A549 (cell line): ENCODE data around the gene ATP5MC3. TPM values are rescaled to one million over a fixed set of nuclear protein-coding genes. Genes with fewer than 3 reads are reported as not detected.
A peak's percentile ranks its signal among the peaks of the same experiment; 100 is the strongest.

Experiments used
- ATAC-seq, 2 experiments: fragments of 200-7000 bp in 1 of 2; fragments of >200 bp in 1 of 2; cut with Nextera tagmentation in 1 of 2; cut with Tn5 transposase in 1 of 2; 3 replicates each; pipeline versions ENCODE4 v1.8.0 to v1.9.1; 2018 to 2020; ENCODE audit warnings: mild to moderate bottlenecking in 1 of 2, moderate library complexity in 1 of 2
- CTCF ChIA-PET: fragments of 300-600 bp; sonication (Branson Sonifier 250); formaldehyde crosslinking; extraction: SDS; loops from one replicate; lab custom pipeline; 2021; ENCODE audit warnings: antibody characterized with exemption, inconsistent platforms; lab: Yijun Ruan, JAX
- POLR2A ChIA-PET: fragments of 350-600 bp; formaldehyde crosslinking; extraction: SDS; loops from one replicate; lab custom pipeline; 2021; ENCODE audit warnings: antibody characterized with exemption, inconsistent platforms; lab: Yijun Ruan, JAX
- DNase-seq, 2 experiments: peaks; one replicate each; pipeline versions ENCODE4 v3.0.0 to v3.0.0-alpha.2; 2011 to 2016; ENCODE audit warnings: low read depth in 1 of 2, low spot score in 1 of 2
- FAIRE-seq: peaks from 2 replicates; lab custom pipeline; 2011; peaks lifted over from hg19 to GRCh38; lab: Jason Lieb, UNC
- H3K27ac ChIP-seq, 2 experiments: fragments of >200 bp; sonication (Bioruptor Twin); formaldehyde crosslinking; 3 replicates each; pipeline ENCODE4 v1.5.1; 2016 to 2017
- H3K4me1 ChIP-seq: fragments of >200 bp; sonication (Bioruptor Twin); formaldehyde crosslinking; 3 replicates; pipeline ENCODE4 v1.6.1; 2016
- H3K4me2 ChIP-seq: fragments of >200 bp; sonication (Bioruptor Twin); formaldehyde crosslinking; 3 replicates; pipeline ENCODE4 v1.6.1; 2016
- H3K4me3 ChIP-seq: fragments of >200 bp; sonication (Bioruptor Twin); formaldehyde crosslinking; 3 replicates; pipeline ENCODE4 v1.5.1; 2016
- H3K9me3 ChIP-seq: fragments of >200 bp; sonication (Bioruptor Twin); formaldehyde crosslinking; 3 replicates; pipeline ENCODE4 v1.6.1; 2016
- ATOH8 ChIP-seq: fragments of 250-450 bp; sonication (Bioruptor Pico); IDR thresholded peaks from 2 replicates; pipeline ENCODE4 v1.5.0; 2020; ENCODE audit warnings: low read depth, mild to moderate bottlenecking, moderate library complexity
- CBX2 ChIP-seq: fragments of 200-600 bp; sonication (generic); IDR thresholded peaks from 2 replicates; pipeline ENCODE4 v1.6.1; 2016; ENCODE audit warnings: low read depth, mild to moderate bottlenecking, borderline replicate concordance
- CEBPB ChIP-seq, 2 experiments: fragments of >200 bp in 1 of 2; sonication (Bioruptor Twin) in 1 of 2; formaldehyde crosslinking in 1 of 2; IDR thresholded peaks; 2 replicates each; pipeline ENCODE4 v1.6.1; 2012 to 2016
- CTCF ChIP-seq: fragments of >200 bp; sonication (Bioruptor Twin); formaldehyde crosslinking; IDR thresholded peaks from 3 replicates; pipeline ENCODE4 v1.5.1; 2016
- E2F6 ChIP-seq: IDR thresholded peaks from 2 replicates; pipeline ENCODE4 v1.6.1; 2012; ENCODE audit warnings: low read depth, borderline replicate concordance
- EHMT2 ChIP-seq: fragments of 200-600 bp; sonication (generic); IDR thresholded peaks from 2 replicates; pipeline ENCODE4 v1.6.1; 2016; ENCODE audit warnings: antibody characterized with exemption, low read depth, mild to moderate bottlenecking, moderate library complexity
- ELK1 ChIP-seq: fragments of 150-350 bp; IDR thresholded peaks from 2 replicates; pipeline ENCODE4 v1.6.1; 2014; ENCODE audit warnings: low read depth, mild to moderate bottlenecking, low read length
- FOSL2 ChIP-seq, 2 experiments: fragments of 450-650 bp in 1 of 2; fragments of >200 bp in 1 of 2; sonication (Bioruptor Twin) in 1 of 2; formaldehyde crosslinking; IDR thresholded peaks; 2 replicates each; pipeline versions ENCODE4 v1.5.0 to v1.6.1; 2016 to 2020; ENCODE audit warnings: mild to moderate bottlenecking in 1 of 2, moderate library complexity in 1 of 2
- HES2 ChIP-seq: fragments of >200 bp; sonication (Bioruptor Twin); formaldehyde crosslinking; IDR thresholded peaks from 2 replicates; pipeline ENCODE4 v1.6.1; 2016
- HOXB5 ChIP-seq: fragments of 250-450 bp; sonication (Bioruptor Pico); IDR thresholded peaks from 2 replicates; pipeline ENCODE4 v1.5.0; 2020; ENCODE audit warnings: mild to moderate bottlenecking, moderate library complexity
- JUN ChIP-seq, 2 experiments: fragments of >200 bp; sonication (Bioruptor Twin); formaldehyde crosslinking; IDR thresholded peaks; 2 replicates in 1 of 2; 3 replicates in 1 of 2; pipeline ENCODE4 v1.6.1; 2016 to 2017
- JUNB ChIP-seq: fragments of >200 bp; sonication (Bioruptor Twin); formaldehyde crosslinking; IDR thresholded peaks from 2 replicates; pipeline ENCODE4 v1.6.1; 2016
- KDM1A ChIP-seq: fragments of 200-600 bp; sonication (generic); IDR thresholded peaks from 2 replicates; pipeline ENCODE4 v1.6.1; 2016; ENCODE audit warnings: low read depth, mild to moderate bottlenecking
- KDM5A ChIP-seq: fragments of 200-600 bp; sonication (generic); IDR thresholded peaks from 2 replicates; pipeline ENCODE4 v1.6.1; 2016; ENCODE audit warnings: antibody characterized with exemption, mild to moderate bottlenecking
- NPAS2 ChIP-seq: fragments of 250-450 bp; sonication (Bioruptor Pico); IDR thresholded peaks from 2 replicates; pipeline ENCODE4 v1.8.0; 2022; ENCODE audit warnings: mild to moderate bottlenecking, moderate library complexity, borderline replicate concordance
- NR3C1 ChIP-seq: fragments of >200 bp; sonication (Bioruptor Twin); formaldehyde crosslinking; IDR thresholded peaks from 3 replicates; pipeline ENCODE4 v1.6.1; 2017
- PBX3 ChIP-seq: IDR thresholded peaks from 2 replicates; pipeline ENCODE4 v1.6.1; 2012
- PHF8 ChIP-seq: fragments of 200-600 bp; sonication (generic); IDR thresholded peaks from 2 replicates; pipeline ENCODE4 v1.6.1; 2016; ENCODE audit warnings: low read depth, mild to moderate bottlenecking, antibody characterized with exemption, moderate library complexity, borderline replicate concordance
- POLR2A ChIP-seq: IDR thresholded peaks from 2 replicates; pipeline ENCODE4 v1.6.1; 2012; ENCODE audit warnings: mild to moderate bottlenecking, low read length
- RFX5 ChIP-seq: fragments of 450-650 bp; IDR thresholded peaks from 2 replicates; pipeline ENCODE4 v1.7.1; 2014; ENCODE audit warnings: antibody characterized with exemption, mild to moderate bottlenecking, moderate library complexity
- RNF2 ChIP-seq: fragments of 200-600 bp; sonication (generic); IDR thresholded peaks from 2 replicates; pipeline ENCODE4 v1.6.1; 2016; ENCODE audit warnings: low read depth, mild to moderate bottlenecking, antibody characterized with exemption, moderate library complexity, borderline replicate concordance
- TP53 ChIP-seq: fragments of 250-450 bp; sonication (Bioruptor Pico); IDR thresholded peaks from 2 replicates; pipeline ENCODE4 v1.5.0; 2021; ENCODE audit warnings: mild to moderate bottlenecking, moderate library complexity
- ZNF302 ChIP-seq: fragments of 250-450 bp; sonication (Bioruptor Pico); IDR thresholded peaks from 2 replicates; pipeline ENCODE4 v1.9.0; 2021; ENCODE audit warnings: inconsistent platforms, mild to moderate bottlenecking, moderate library complexity
- ZSCAN20 ChIP-seq: fragments of 250-450 bp; sonication (Bioruptor Pico); IDR thresholded peaks from 2 replicates; pipeline ENCODE4 v1.8.0; 2022; ENCODE audit warnings: mild to moderate bottlenecking, moderate library complexity
- WGBS: methylation state at CpG from one replicate; pipeline ENCODE4 v1.1.6; 2017; ENCODE audit errors: missing lambda C conversion rate; 5-methylcytosine and 5-hydroxymethylcytosine counted together
- polyA plus RNA-seq, 4 experiments: library from polyadenylated mRNA; depleted of rRNA in 3 of 4; stranded (reverse); fragments of >200 nt; fragmentation: RNase III in 1 of 4; extraction: RNeasy Plus Mini Kit Qiagen cat#74134 plus additional on column Dnase treatment in 1 of 4; gene quantifications; 2 replicates in 3 of 4; 3 replicates in 1 of 4; pipeline ENCODE4 v1.2.3, GENCODE V29; 2011 to 2017

ATP5MC3 gene
- polyA plus RNA-seq, 2 of the 4 experiments (the other 2 are of a cell fraction): 437 to 642 TPM

- peak in 1 of 2 experiments; percentile 53; a peak in 4 of 6 replicates for ATAC-seq
- H3K4me2 ChIP-seq: peak overlapping the region; percentile 87
- H3K4me1 ChIP-seq: peaks cover 18% of the 10 kb centered on the region; the same call in 2 of the 3 replicates
- peak overlapping the region; percentile 79 to 87 for H3K27ac ChIP-seq
- CTCF ChIA-PET: interaction anchor here (0.8 to 1.2 kb wide), 2 partner anchors 9 to 55 kb away, joined by 3 to 4 read pairs; no protein-coding TSS in a partner anchor
- DNase-seq: no peak
- no peaks in the 10 kb centered on the region for H3K9me3 ChIP-seq
- WGBS: 1% methylated on average over 9 of the region's 11 CpGs
- TF ChIP-seq TP53 (no peak), CBX2 (no peak), PHF8 (peak; percentile 79; the same call in 1 of the 2 replicates), EHMT2 (no peak), ELK1 (no peak), JUN (IDR thresholded peaks at IDR 0.05) (no peak), PBX3 (no peak), CEBPB (IDR thresholded peaks at IDR 0.05) (no peak), ZSCAN20 (no peak), NPAS2 (CRISPR knock-in tag) (no peak), KDM5A (no peak), E2F6 (0 out of 2 replicates have a peak, but pooled peaks have one; percentile 45), HOXB5 (no peak), HES2 (no peak), KDM1A (no peak), ZNF302 (no peak), POLR2A (peak; percentile 65), RFX5 (no peak), RNF2 (no peak), CTCF (no peak), JUNB (no peak), FOSL2 (IDR thresholded peaks at IDR 0.05) (no peak), FOSL2 (CRISPR knock-in tag; IDR thresholded peaks at IDR 0.05) (no peak), NR3C1 (no peak), ATOH8 (CRISPR knock-in tag) (no peak)
- peak overlapping the region; percentile 54 for H3K4me3 ChIP-seq
- no peak for FAIRE-seq
- POLR2A ChIA-PET: interaction anchor here (0.6 to 1.3 kb wide), 4 partner anchors 10 to 51 kb away, joined by 3 to 8 read pairs (median 5); partner anchors contain the start of gene ATP5MC3
Measured at GRCh38 chr2:175168564-175168945, 13.0 kb downstream of the ATP5MC3 start.
